NCI-H226 (cell line): ENCODE results near the gene TBC1D25.
"Not testable (repeated sequence)": the region's sequence is repeated elsewhere in the genome, so short reads cannot be mapped to it uniquely, and the experiment has no call there.

ENCODE experiments used
- DNase-seq: peaks from one replicate; pipeline ENCODE4 v3.0.0-alpha.2; 2015

Gene TBC1D25

GRCh38 chrX:48516987-48517386, 22.5 kb upstream of the TBC1D25 start:
- no peak for DNase-seq

- DNase-seq = not testable (repeated sequence)
These were observed 20.0 kb upstream of the TBC1D25 start for GRCh38 chrX:48519481-48519880.

GRCh38 chrX:48520455-48520854, 19.1 kb upstream of the TBC1D25 start:
- DNase-seq = no peak

- DNase-seq = no peak
These were observed 18.6 kb upstream of the TBC1D25 start for GRCh38 chrX:48520976-48521352.

- peak; percentile 84 for DNase-seq
These were observed 17.9 kb upstream of the TBC1D25 start, which contains the start of gene EBP for GRCh38 chrX:48521353-48522243. EBP (plus strand) TSS chrX:48521808; CDS start chrX:48523772, 1,964 bp downstream.

GRCh38 chrX:48522291-48522690, 17.2 kb upstream of the TBC1D25 start:
- no peak for DNase-seq

- DNase-seq = no peak
These were observed 15.8 kb upstream of the TBC1D25 start for GRCh38 chrX:48523682-48524081.

- DNase-seq = not testable (repeated sequence)
These were observed 13.7 kb upstream of the TBC1D25 start for GRCh38 chrX:48525853-48526252.

GRCh38 chrX:48530736-48531135, 8.8 kb upstream of the TBC1D25 start:
- DNase-seq = peak; percentile 2

GRCh38 chrX:48531358-48531959, 8.1 kb upstream of the TBC1D25 start:
- DNase-seq = peak; percentile 63

GRCh38 chrX:48532161-48532560, 7.4 kb upstream of the TBC1D25 start:
- DNase-seq = no peak

GRCh38 chrX:48533165-48533564, 6.3 kb upstream of the TBC1D25 start:
- DNase-seq = no peak

GRCh38 chrX:48538641-48539344, 721 bp upstream of the TBC1D25 start:
- no peak for DNase-seq

GRCh38 chrX:48540028-48540375, 488 bp downstream of the TBC1D25 start:
- no peak for DNase-seq

- no peak for DNase-seq
These were observed 966 bp downstream of the TBC1D25 start for GRCh38 chrX:48540480-48540879.

- no peak for DNase-seq
These were observed 1.8 kb downstream of the TBC1D25 start for GRCh38 chrX:48541140-48541814.

GRCh38 chrX:48548871-48549270, 9.4 kb downstream of the TBC1D25 start:
- DNase-seq = no peak

- DNase-seq = not testable (repeated sequence)
These were observed 16.3 kb downstream of the TBC1D25 start for GRCh38 chrX:48555731-48556325.

- peak; percentile 84 for DNase-seq
These were observed 18.8 kb downstream of the TBC1D25 start for GRCh38 chrX:48558271-48558670.

- no peak for DNase-seq
These were observed 20.1 kb downstream of the TBC1D25 start for GRCh38 chrX:48559636-48560035.

- no peak for DNase-seq
These were observed 20.5 kb downstream of the TBC1D25 start for GRCh38 chrX:48560056-48560455.

- no peak for DNase-seq
These were observed 21.2 kb downstream of the TBC1D25 start for GRCh38 chrX:48560681-48561080.

- peak; percentile 53 for DNase-seq
These were observed 30.4 kb downstream of the TBC1D25 start for GRCh38 chrX:48569958-48570357.
